Lung (tissue), 12 donors: Measurements from ENCODE around the gene CCDC148. TPM values are rescaled to one million over a fixed set of nuclear protein-coding genes. Genes with fewer than 3 reads are reported as not detected.
A peak's percentile ranks its signal among the peaks of the same experiment; 100 is the strongest.

ENCODE experiments used
- ATAC-seq: fragments of 200-7000 bp; cut with Tn5 transposase; one replicate; pipeline ENCODE4 v1.9.1; 2020; ENCODE audit warnings: moderate number of reproducible peaks; ENCODE audit not compliant: insufficient read depth, low FRiP score
- DNase-seq, 3 donors: peaks; one replicate each; pipeline ENCODE4 v3.0.0-alpha.2; 2013 to 2017
- H3K27ac ChIP-seq, 2 donors: one replicate each; pipeline ENCODE4 v1.5.1; 2013; ENCODE audit warnings: mild to moderate bottlenecking in 2 of 2, moderate library complexity in 2 of 2, control low read depth in 1 of 2, inconsistent platforms in 1 of 2, low read depth in 1 of 2, low read length in 1 of 2
- H3K27me3 ChIP-seq, 3 donors: one replicate each; pipeline ENCODE4 v1.5.1; 2013; ENCODE audit warnings: low read length in 2 of 3; ENCODE audit not compliant: control insufficient read depth in 3 of 3, insufficient read depth in 3 of 3
- H3K36me3 ChIP-seq, 4 donors: one replicate each; pipeline ENCODE4 v1.5.1; 2013; ENCODE audit warnings: low read length in 4 of 4, mild to moderate bottlenecking in 1 of 4, moderate library complexity in 1 of 4; ENCODE audit not compliant: control insufficient read depth in 4 of 4, insufficient read depth in 4 of 4
- H3K4me1 ChIP-seq, 5 donors: one replicate each; pipeline ENCODE4 v1.5.1; 2013; ENCODE audit warnings: low read length in 5 of 5, mild to moderate bottlenecking in 2 of 5, moderate library complexity in 1 of 5; ENCODE audit not compliant: control insufficient read depth in 5 of 5, insufficient read depth in 5 of 5
- H3K4me3 ChIP-seq: one replicate; pipeline ENCODE4 v1.5.1; 2013; ENCODE audit warnings: mild to moderate bottlenecking, control low read depth, moderate library complexity
- H3K9ac ChIP-seq, 2 donors: one replicate each; pipeline ENCODE4 v1.5.1; 2013; ENCODE audit warnings: low read length in 2 of 2, control low read depth in 1 of 2; ENCODE audit not compliant: insufficient read depth in 1 of 2
- H3K9me3 ChIP-seq, 4 donors: one replicate each; pipeline ENCODE4 v1.5.1; 2013; ENCODE audit warnings: low read length in 3 of 4, mild to moderate bottlenecking in 1 of 4, moderate library complexity in 1 of 4; ENCODE audit not compliant: control insufficient read depth in 4 of 4, insufficient read depth in 3 of 4
- WGBS, 2 donors: extraction: QIAGEN DNeasy Blood & Tissue Kit; methylation state at CpG; one replicate each; pipeline ENCODE4 v1.1.7; 2013; 5-methylcytosine and 5-hydroxymethylcytosine counted together
- polyA plus RNA-seq, 2 donors: library from polyadenylated mRNA; stranded (reverse); fragments of 200-250 nt; gene quantifications; one replicate each; pipeline ENCODE4 v1.2.1, GENCODE V29; 2013
- total RNA-seq, 2 donors: library from RNA; depleted of rRNA in 1 of 2; stranded (reverse); fragments of >200 nt in 1 of 2; gene quantifications; one replicate each; pipeline ENCODE4 v1.2.1, GENCODE V29; 2014 to 2021
- TF ChIP-seq, protein P1 (sequence below): IDR thresholded peaks from 2 replicates; pipeline ENCODE4 v1.5.1; 2012; ENCODE audit warnings: mild to moderate bottlenecking; ENCODE audit errors: control extremely low read depth, extremely low read depth
- donor health status: control.
- donor health status: control.
- donor health status: Bipolar disorder and iron deficiency.
- donor health status: healthy.
- donor health status: DM: yes; HTN: yes; CAD: no.

CCDC148 gene
- total and polyA plus RNA-seq, 4 donors: 0.61 to 8.6 (median 2.5) TPM

DNA sequence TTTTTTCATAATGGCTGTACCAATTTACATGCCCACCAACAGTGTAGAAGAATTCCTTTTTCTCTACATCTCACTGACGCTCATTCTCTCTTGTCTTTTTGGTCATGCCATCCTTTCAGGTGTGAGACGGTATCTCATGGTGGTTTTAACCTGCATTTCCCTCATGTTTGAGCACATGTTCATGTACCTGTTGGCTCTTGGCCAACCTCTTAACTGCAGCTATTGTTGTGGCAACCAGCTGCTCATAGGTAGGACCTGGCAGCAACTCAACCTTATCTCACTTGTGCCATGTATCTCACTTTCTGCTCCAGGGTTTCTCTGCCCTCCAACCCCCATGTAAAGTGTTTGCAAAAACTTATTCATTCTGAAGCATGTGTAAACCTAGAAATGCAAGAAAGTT is 187.4 kb downstream of the CCDC148 start:
- Histone ChIP-seq H3K4me3 (no peak overlapping the region), H3K36me3 (no peaks in the 10 kb centered on the region), H3K27ac (no peak overlapping the region), H3K9ac (no peak overlapping the region), H3K9me3 (peaks cover 0 to 2% (median 0%) of the 10 kb centered on the region in 4 donors), H3K27me3 (no peaks in the 10 kb centered on the region), H3K4me1 (peaks cover 0 to 10% (median 0%) of the 10 kb centered on the region in 5 donors)
- DNase-seq (peak in 1 of 3 donors; percentile 14), ATAC-seq (no peak)
- 86 to 91% methylated on average over 2 of the region's 2 CpGs for WGBS, 2 donors
- TF ChIP-seq, protein P1, sequence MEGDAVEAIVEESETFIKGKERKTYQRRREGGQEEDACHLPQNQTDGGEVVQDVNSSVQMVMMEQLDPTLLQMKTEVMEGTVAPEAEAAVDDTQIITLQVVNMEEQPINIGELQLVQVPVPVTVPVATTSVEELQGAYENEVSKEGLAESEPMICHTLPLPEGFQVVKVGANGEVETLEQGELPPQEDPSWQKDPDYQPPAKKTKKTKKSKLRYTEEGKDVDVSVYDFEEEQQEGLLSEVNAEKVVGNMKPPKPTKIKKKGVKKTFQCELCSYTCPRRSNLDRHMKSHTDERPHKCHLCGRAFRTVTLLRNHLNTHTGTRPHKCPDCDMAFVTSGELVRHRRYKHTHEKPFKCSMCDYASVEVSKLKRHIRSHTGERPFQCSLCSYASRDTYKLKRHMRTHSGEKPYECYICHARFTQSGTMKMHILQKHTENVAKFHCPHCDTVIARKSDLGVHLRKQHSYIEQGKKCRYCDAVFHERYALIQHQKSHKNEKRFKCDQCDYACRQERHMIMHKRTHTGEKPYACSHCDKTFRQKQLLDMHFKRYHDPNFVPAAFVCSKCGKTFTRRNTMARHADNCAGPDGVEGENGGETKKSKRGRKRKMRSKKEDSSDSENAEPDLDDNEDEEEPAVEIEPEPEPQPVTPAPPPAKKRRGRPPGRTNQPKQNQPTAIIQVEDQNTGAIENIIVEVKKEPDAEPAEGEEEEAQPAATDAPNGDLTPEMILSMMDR: no peak

- ATAC-seq: no peak
These were observed 190.4 kb downstream of the CCDC148 start for GRCh38 chr2:158266111-158266510.

DNA sequence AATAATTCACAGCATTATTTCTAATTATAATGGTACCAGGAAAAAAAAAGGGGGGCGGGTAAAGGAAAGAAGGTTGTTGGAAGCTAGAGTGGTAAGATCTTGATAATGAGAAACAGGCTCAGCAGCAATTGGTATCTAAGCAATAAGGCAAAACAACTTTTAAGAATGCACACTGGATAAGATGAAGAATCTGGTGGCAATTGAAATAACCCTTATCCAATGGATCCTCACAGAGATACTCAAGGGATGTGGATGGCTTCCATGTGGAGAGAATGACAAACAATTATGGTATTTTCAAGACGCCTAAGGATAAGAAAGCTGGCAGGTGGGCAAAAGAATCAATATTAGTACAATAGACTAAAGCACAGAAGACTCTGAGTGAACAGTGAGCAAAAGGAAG is 201.3 kb downstream of the CCDC148 start:
- Histone ChIP-seq H3K9me3 (no peaks in the 10 kb centered on the region), H3K9ac (no peak overlapping the region), H3K4me3 (no peak overlapping the region), H3K36me3 (no peaks in the 10 kb centered on the region), H3K27ac (no peak overlapping the region), H3K4me1 (no peaks in the 10 kb centered on the region), H3K27me3 (no peaks in the 10 kb centered on the region)
- TF ChIP-seq, protein P1: no peak
- ATAC-seq: no peak
- peak in 1 of 3 donors; percentile 8 for DNase-seq
- 91 to 92% methylated on average over 2 of the region's 2 CpGs for WGBS, 2 donors

More at GRCh38 chr2:158266111-158266510, 190.4 kb downstream of the CCDC148 start:
- H3K27ac ChIP-seq: no peak overlapping the region
- H3K27me3 ChIP-seq: no peaks in the 10 kb centered on the region
- no peaks in the 10 kb centered on the region for H3K36me3 ChIP-seq
- TF ChIP-seq, protein P1: no peak
- peaks cover 0 to 2% (median 0%) of the 10 kb centered on the region in 5 donors for H3K4me1 ChIP-seq
- DNase-seq: no peak
- 90% methylated on average over 2 of the region's 2 CpGs for WGBS, 2 donors
- no peak overlapping the region for H3K4me3 ChIP-seq
- no peak overlapping the region for H3K9ac ChIP-seq
- H3K9me3 ChIP-seq: peaks cover 0 to 3% (median 1%) of the 10 kb centered on the region in 4 donors

- no peak for ATAC-seq
- H3K36me3 ChIP-seq: no peaks in the 10 kb centered on the region
- no peak overlapping the region for H3K9ac ChIP-seq
- H3K27me3 ChIP-seq: no peaks in the 10 kb centered on the region
- no peaks in the 10 kb centered on the region for H3K4me1 ChIP-seq
- TF ChIP-seq, protein P1: no peak
- no peak overlapping the region for H3K27ac ChIP-seq
- WGBS, 2 donors: 91 to 100% methylated on average over 1 of the region's 1 CpG
- no peak overlapping the region for H3K4me3 ChIP-seq
- no peaks in the 10 kb centered on the region for H3K9me3 ChIP-seq
- no peak for DNase-seq
These were observed 203.4 kb downstream of the CCDC148 start for GRCh38 chr2:158253170-158253569.
